KOPT-K1 (cell line): ENCODE results near the gene SAFB2.
A peak's percentile ranks its signal among the peaks of the same experiment; 100 is the strongest.

Experiments
- H3K27ac ChIP-seq: fragments of 200-600 bp; sonication (generic); 2 replicates; pipeline ENCODE4 v1.5.1; 2016; ENCODE audit warnings: antibody characterized with exemption, mild to moderate bottlenecking, low read depth, low read length; ENCODE audit not compliant: poor library complexity, severe bottlenecking
- H3K36me3 ChIP-seq: fragments of 200-600 bp; sonication (generic); 2 replicates; pipeline ENCODE4 v1.5.1; 2017; ENCODE audit warnings: antibody characterized with exemption, mild to moderate bottlenecking, low read length, moderate library complexity; ENCODE audit not compliant: insufficient read depth
- H3K9me3 ChIP-seq: fragments of 200-600 bp; sonication (generic); 2 replicates; pipeline ENCODE4 v1.5.1; 2017; ENCODE audit warnings: antibody characterized with exemption, low read length, mild to moderate bottlenecking; ENCODE audit not compliant: insufficient read depth, poor library complexity, severe bottlenecking

Gene SAFB2

GRCh38 chr19:5605362-5605761 is 17.2 kb downstream of the SAFB2 start:
- no peak overlapping the region for H3K27ac ChIP-seq
- no peaks in the 10 kb centered on the region for H3K9me3 ChIP-seq
- H3K36me3 ChIP-seq = peaks cover 96% of the 10 kb centered on the region

GRCh38 chr19:5603626-5604025 is 18.9 kb downstream of the SAFB2 start:
- Histone ChIP-seq H3K27ac (no peak overlapping the region), H3K36me3 (peaks cover 96% of the 10 kb centered on the region), H3K9me3 (no peaks in the 10 kb centered on the region)

GRCh38 chr19:5600797-5601196 is 21.8 kb downstream of the SAFB2 start:
- Histone ChIP-seq H3K9me3 (no peaks in the 10 kb centered on the region), H3K27ac (no peak overlapping the region), H3K36me3 (peaks cover 96% of the 10 kb centered on the region)

- Histone ChIP-seq H3K27ac (no peak overlapping the region), H3K36me3 (peaks cover 100% of the 10 kb centered on the region), H3K9me3 (no peaks in the 10 kb centered on the region)
Observed at GRCh38 chr19:5595745-5596144, 26.8 kb downstream of the SAFB2 start.

- peaks cover 100% of the 10 kb centered on the region for H3K36me3 ChIP-seq
- no peak overlapping the region for H3K27ac ChIP-seq
- H3K9me3 ChIP-seq = no peaks in the 10 kb centered on the region
Observed at GRCh38 chr19:5595129-5595528, 27.4 kb downstream of the SAFB2 start.

- peaks cover 100% of the 10 kb centered on the region for H3K36me3 ChIP-seq
- H3K9me3 ChIP-seq = no peaks in the 10 kb centered on the region
- H3K27ac ChIP-seq = no peak overlapping the region
Observed at GRCh38 chr19:5594521-5594950, 28.0 kb downstream of the SAFB2 start.

GRCh38 chr19:5593343-5594255 is 29.0 kb downstream of the SAFB2 start:
- Histone ChIP-seq H3K27ac (no peak overlapping the region), H3K36me3 (peaks cover 100% of the 10 kb centered on the region), H3K9me3 (no peaks in the 10 kb centered on the region)

GRCh38 chr19:5592531-5593342 is 29.8 kb downstream of the SAFB2 start:
- no peaks in the 10 kb centered on the region for H3K9me3 ChIP-seq
- no peak overlapping the region for H3K27ac ChIP-seq
- peaks cover 100% of the 10 kb centered on the region for H3K36me3 ChIP-seq

- no peaks in the 10 kb centered on the region for H3K9me3 ChIP-seq
- no peak overlapping the region for H3K27ac ChIP-seq
- peaks cover 100% of the 10 kb centered on the region for H3K36me3 ChIP-seq
Observed at GRCh38 chr19:5591476-5591875, 31.1 kb downstream of the SAFB2 start.

GRCh38 chr19:5590865-5591154 is 31.8 kb downstream of the SAFB2 start:
- Histone ChIP-seq H3K9me3 (no peaks in the 10 kb centered on the region), H3K36me3 (peaks cover 98% of the 10 kb centered on the region), H3K27ac (no peak overlapping the region)

GRCh38 chr19:5590151-5590864 is 32.3 kb downstream of the SAFB2 start:
- no peak overlapping the region for H3K27ac ChIP-seq
- no peaks in the 10 kb centered on the region for H3K9me3 ChIP-seq
- H3K36me3 ChIP-seq = peaks cover 93% of the 10 kb centered on the region

GRCh38 chr19:5588906-5589676 is 33.5 kb downstream of the SAFB2 start:
- peaks cover 89% of the 10 kb centered on the region for H3K36me3 ChIP-seq

GRCh38 chr19:5588441-5588840 is 34.1 kb downstream of the SAFB2 start:
- Histone ChIP-seq H3K27ac (no peak overlapping the region), H3K9me3 (no peaks in the 10 kb centered on the region), H3K36me3 (peaks cover 89% of the 10 kb centered on the region)

More at GRCh38 chr19:5588906-5589676, 33.5 kb downstream of the SAFB2 start:
- Histone ChIP-seq H3K9me3 (no peaks in the 10 kb centered on the region), H3K27ac (no peak overlapping the region)

GRCh38 chr19:5587661-5588060 is 34.9 kb downstream of the SAFB2 start:
- Histone ChIP-seq H3K9me3 (no peaks in the 10 kb centered on the region), H3K36me3 (peaks cover 88% of the 10 kb centered on the region), H3K27ac (peak overlapping the region; percentile 79)
